K562 (cell line): ENCODE data around the gene ZNF473. TPM values are rescaled to one million over a fixed set of nuclear protein-coding genes. Genes with fewer than 3 reads are reported as not detected.

Experiments used
- ATF1 ChIP-seq, 2 experiments: fragments of 450-650 bp in 1 of 2; IDR thresholded peaks; 2 replicates each; pipeline ENCODE4 v1.6.1; 2016; ENCODE audit warnings: missing compliant biosample characterization in 1 of 2, missing genetic modification characterization in 1 of 2
- BRF1 ChIP-seq: IDR thresholded peaks from 3 replicates; pipeline ENCODE4 v1.6.1; 2011; ENCODE audit warnings: borderline replicate concordance, mild to moderate bottlenecking; ENCODE audit not compliant: insufficient read length; ENCODE audit errors: extremely low read depth
- CHD1 ChIP-seq: fragments of 200-600 bp; sonication (generic); IDR thresholded peaks from one replicate; pipeline ENCODE4 v1.6.1; 2012; ENCODE audit warnings: mild to moderate bottlenecking, moderate library complexity, low read length, inconsistent platforms
- DPF2 ChIP-seq: fragments of 450-650 bp; IDR thresholded peaks from 2 replicates; pipeline ENCODE4 v1.6.1; 2016
- ILF3 ChIP-seq: fragments of 450-650 bp; IDR thresholded peaks from 2 replicates; pipeline ENCODE4 v1.6.1; 2018; ENCODE audit warnings: antibody characterized with exemption, mild to moderate bottlenecking, moderate library complexity, borderline replicate concordance
- JUND ChIP-seq, 2 experiments: IDR thresholded peaks; 2 replicates in 1 of 2; 3 replicates in 1 of 2; pipeline ENCODE4 v1.6.1; 2011; ENCODE audit warnings: borderline replicate concordance in 2 of 2, low read depth in 2 of 2, low read length in 2 of 2, improper control_type of control experiment in 1 of 2, missing biosample characterization in 1 of 2, missing genetic modification characterization in 1 of 2, missing genetic modification reagents in 1 of 2
- KLF10 ChIP-seq: fragments of 250-450 bp; sonication (Bioruptor Pico); IDR thresholded peaks from 2 replicates; pipeline ENCODE4 v1.6.1; 2021; ENCODE audit warnings: matching md5 sums
- POLR2AphosphoS2 ChIP-seq: IDR thresholded peaks from 2 replicates; pipeline ENCODE4 v1.6.1; 2012; ENCODE audit warnings: low read length, improper control_type of control experiment
- POU5F1 ChIP-seq: fragments of 150-350 bp; IDR thresholded peaks from 2 replicates; pipeline ENCODE4 v1.6.1; 2014; ENCODE audit warnings: borderline replicate concordance, low read length, low read depth, mild to moderate bottlenecking; ENCODE audit not compliant: partially characterized antibody
- RAD21 ChIP-seq, 2 experiments: fragments of 250-450 bp in 1 of 2; fragments of 450-650 bp in 1 of 2; sonication (Bioruptor Pico) in 1 of 2; formaldehyde crosslinking in 1 of 2; IDR thresholded peaks in 1 of 2; conservative IDR thresholded peaks in 1 of 2; 2 replicates each; pipeline versions ENCODE4 v1.4.0 to v1.8.0; 2020 to 2022; ENCODE audit warnings: mild to moderate bottlenecking in 2 of 2, moderate library complexity in 1 of 2
- RBM17 ChIP-seq: fragments of 200-400 bp; formaldehyde crosslinking; IDR thresholded peaks from 2 replicates; pipeline ENCODE4 v1.6.1; 2017; ENCODE audit warnings: low read depth, mild to moderate bottlenecking, low read length, borderline replicate concordance
- TBP ChIP-seq: optimal IDR thresholded peaks from 2 replicates; pipeline ENCODE3; 2011; ENCODE audit warnings: low read depth, low read length, improper control_type of control experiment
- ZNF232 ChIP-seq: sonication (generic); formaldehyde crosslinking; IDR thresholded peaks from 2 replicates; pipeline ENCODE4 v1.8.0; 2022; ENCODE audit warnings: mild to moderate bottlenecking, missing genetic modification reagents
- polyA plus RNA-seq, 8 experiments: library from polyadenylated mRNA; depleted of rRNA in 4 of 8; stranded (reverse) in 5 of 8; unstranded in 3 of 8; fragments of >200 nt; fragmentation: Nextera tagmentation in 2 of 8; fragmentation: Illumina TruSeq in 1 of 8; extraction: Ambion mirVana in 2 of 8; extraction: Trizol in 1 of 8; gene quantifications; 2 replicates each; pipeline versions ENCODE4 v1.2.1 to v1.2.3, GENCODE V29; 2011 to 2014; ENCODE audit warnings: inconsistent platforms in 1 of 8, missing spikeins in 1 of 8
- total RNA-seq, 7 experiments: library from RNA; depleted of rRNA in 6 of 7; stranded (reverse); fragments of >200 nt in 6 of 7; fragmentation: Illumina TruSeq in 2 of 7; extraction: Trizol in 2 of 7; gene quantifications; 2 replicates each; pipeline versions ENCODE4 v1.2.1 to v1.2.3, GENCODE V29; 2011 to 2021; ENCODE audit warnings: low replicate concordance in 1 of 7
- TF ChIP-seq, protein P1 (sequence below), 2 experiments: IDR thresholded peaks; 2 replicates each; pipeline ENCODE4 v1.6.1; 2011; ENCODE audit warnings: borderline replicate concordance in 1 of 2, control low read depth in 1 of 2, low read depth in 1 of 2, low read length in 1 of 2, mild to moderate bottlenecking in 1 of 2, mixed read lengths in 1 of 2, moderate library complexity in 1 of 2; ENCODE audit not compliant: insufficient read depth in 1 of 2, insufficient read length in 1 of 2, poor library complexity in 1 of 2, severe bottlenecking in 1 of 2; ENCODE audit errors: extremely low read depth in 1 of 2
- TF ChIP-seq, protein P2 (sequence below): sonication (generic); formaldehyde crosslinking; IDR thresholded peaks from 2 replicates; pipeline ENCODE4 v1.8.0; 2022; ENCODE audit warnings: mild to moderate bottlenecking, low read depth, missing genetic modification reagents
- TF ChIP-seq, protein P3 (sequence below): fragments of 450-650 bp; IDR thresholded peaks from 2 replicates; pipeline ENCODE4 v1.7.1; 2018; ENCODE audit warnings: mild to moderate bottlenecking, low read depth; ENCODE audit not compliant: partially characterized antibody
- TF ChIP-seq, protein P4 (sequence below): fragments of 250-450 bp; sonication (Bioruptor Pico); IDR thresholded peaks from 2 replicates; pipeline ENCODE4 v1.5.0; 2022; ENCODE audit warnings: mild to moderate bottlenecking

The ZNF473 gene
- total and polyA plus RNA-seq, 9 of the 15 experiments (the other 6 are each of a cell fraction or from before 2014, with no cell fraction given), result 8.2 to 34.0 (median 28.5) TPM

DNA sequence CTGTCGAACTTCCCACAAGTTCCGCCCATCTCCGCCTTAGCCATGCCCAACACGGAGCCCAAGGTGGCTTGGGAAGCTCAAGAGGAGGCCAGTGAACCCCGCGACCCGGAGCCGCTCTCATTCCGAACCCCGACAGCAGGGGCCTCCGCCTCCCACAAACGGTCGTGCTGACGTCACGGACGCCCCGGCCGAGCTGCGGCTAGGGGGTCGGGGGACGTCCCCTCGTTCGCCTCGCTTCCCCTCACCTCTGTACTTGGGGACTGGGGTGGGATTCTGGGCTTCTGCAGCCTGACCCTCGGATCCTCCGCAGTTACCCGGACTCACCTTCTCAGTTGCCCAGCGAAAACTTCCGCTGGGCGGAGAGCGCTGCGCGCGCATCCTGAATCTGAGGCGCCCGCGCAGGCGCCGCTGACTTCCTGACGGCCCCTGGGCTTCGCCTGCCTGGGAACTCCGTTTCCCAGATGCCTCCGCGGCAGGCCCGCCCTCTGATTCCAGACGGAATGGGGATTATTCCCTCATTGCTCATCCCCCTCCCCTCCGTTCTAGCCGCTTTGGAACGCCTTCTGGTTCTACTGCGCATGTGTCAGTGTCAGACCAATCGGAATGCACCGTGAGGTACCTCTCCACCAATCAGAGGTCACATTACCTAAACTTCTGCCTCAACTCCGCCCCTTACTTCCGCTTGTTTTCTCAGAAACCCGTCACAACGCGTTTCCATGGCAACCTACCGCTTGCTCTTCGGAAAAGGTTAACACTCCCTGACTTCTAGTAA is 597 bp upstream of the ZNF473 start, which contains the start of gene VRK3 (continued):
- TF ChIP-seq, protein P1, sequence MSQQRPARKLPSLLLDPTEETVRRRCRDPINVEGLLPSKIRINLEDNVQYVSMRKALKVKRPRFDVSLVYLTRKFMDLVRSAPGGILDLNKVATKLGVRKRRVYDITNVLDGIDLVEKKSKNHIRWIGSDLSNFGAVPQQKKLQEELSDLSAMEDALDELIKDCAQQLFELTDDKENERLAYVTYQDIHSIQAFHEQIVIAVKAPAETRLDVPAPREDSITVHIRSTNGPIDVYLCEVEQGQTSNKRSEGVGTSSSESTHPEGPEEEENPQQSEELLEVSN (IDR thresholded peaks at IDR 0.05; ENCODE audit: borderline replicate concordance in 1 of 2, extremely low read depth in 1 of 2, insufficient read depth in 1 of 2, insufficient read length in 1 of 2, low read depth in 1 of 2, low read length in 1 of 2, poor library complexity in 1 of 2, severe bottlenecking in 1 of 2), result no peak
- peak; percentile 55; the same call in 1 of the 2 replicates for TF ChIP-seq ATF1 (CRISPR knock-in tag; IDR thresholded peaks at IDR 0.05)
- peak; percentile 96 for TF ChIP-seq ATF1 (tag; IDR thresholded peaks at IDR 0.05)
- TF ChIP-seq ILF3, result no peak
- TF ChIP-seq DPF2, result peak; percentile 17; the same call in 1 of the 2 replicates
- no peak for TF ChIP-seq KLF10 (CRISPR knock-in tag)
- TF ChIP-seq, protein P2, sequence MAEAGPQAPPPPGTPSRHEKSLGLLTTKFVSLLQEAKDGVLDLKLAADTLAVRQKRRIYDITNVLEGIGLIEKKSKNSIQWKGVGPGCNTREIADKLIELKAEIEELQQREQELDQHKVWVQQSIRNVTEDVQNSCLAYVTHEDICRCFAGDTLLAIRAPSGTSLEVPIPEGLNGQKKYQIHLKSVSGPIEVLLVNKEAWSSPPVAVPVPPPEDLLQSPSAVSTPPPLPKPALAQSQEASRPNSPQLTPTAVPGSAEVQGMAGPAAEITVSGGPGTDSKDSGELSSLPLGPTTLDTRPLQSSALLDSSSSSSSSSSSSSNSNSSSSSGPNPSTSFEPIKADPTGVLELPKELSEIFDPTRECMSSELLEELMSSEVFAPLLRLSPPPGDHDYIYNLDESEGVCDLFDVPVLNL, result no peak
- peak; percentile 57; the same call in 1 of the 2 replicates for TF ChIP-seq JUND (IDR thresholded peaks at IDR 0.05; ENCODE audit: borderline replicate concordance, low read depth, low read length)
- no peak; the same call in 2 of the 3 replicates for TF ChIP-seq JUND (tag; IDR thresholded peaks at IDR 0.05; ENCODE audit: borderline replicate concordance, low read depth, low read length)
- TF ChIP-seq BRF1, result no peak
- TF ChIP-seq POLR2AphosphoS2, result peak; percentile 47; the same call in 1 of the 2 replicates
- TF ChIP-seq POU5F1, result peak; percentile 57
- TF ChIP-seq TBP, result peak; percentile 38
- TF ChIP-seq, protein P3, sequence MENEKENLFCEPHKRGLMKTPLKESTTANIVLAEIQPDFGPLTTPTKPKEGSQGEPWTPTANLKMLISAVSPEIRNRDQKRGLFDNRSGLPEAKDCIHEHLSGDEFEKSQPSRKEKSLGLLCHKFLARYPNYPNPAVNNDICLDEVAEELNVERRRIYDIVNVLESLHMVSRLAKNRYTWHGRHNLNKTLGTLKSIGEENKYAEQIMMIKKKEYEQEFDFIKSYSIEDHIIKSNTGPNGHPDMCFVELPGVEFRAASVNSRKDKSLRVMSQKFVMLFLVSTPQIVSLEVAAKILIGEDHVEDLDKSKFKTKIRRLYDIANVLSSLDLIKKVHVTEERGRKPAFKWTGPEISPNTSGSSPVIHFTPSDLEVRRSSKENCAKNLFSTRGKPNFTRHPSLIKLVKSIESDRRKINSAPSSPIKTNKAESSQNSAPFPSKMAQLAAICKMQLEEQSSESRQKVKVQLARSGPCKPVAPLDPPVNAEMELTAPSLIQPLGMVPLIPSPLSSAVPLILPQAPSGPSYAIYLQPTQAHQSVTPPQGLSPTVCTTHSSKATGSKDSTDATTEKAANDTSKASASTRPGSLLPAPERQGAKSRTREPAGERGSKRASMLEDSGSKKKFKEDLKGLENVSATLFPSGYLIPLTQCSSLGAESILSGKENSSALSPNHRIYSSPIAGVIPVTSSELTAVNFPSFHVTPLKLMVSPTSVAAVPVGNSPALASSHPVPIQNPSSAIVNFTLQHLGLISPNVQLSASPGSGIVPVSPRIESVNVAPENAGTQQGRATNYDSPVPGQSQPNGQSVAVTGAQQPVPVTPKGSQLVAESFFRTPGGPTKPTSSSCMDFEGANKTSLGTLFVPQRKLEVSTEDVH, result no peak
- TF ChIP-seq, protein P4, sequence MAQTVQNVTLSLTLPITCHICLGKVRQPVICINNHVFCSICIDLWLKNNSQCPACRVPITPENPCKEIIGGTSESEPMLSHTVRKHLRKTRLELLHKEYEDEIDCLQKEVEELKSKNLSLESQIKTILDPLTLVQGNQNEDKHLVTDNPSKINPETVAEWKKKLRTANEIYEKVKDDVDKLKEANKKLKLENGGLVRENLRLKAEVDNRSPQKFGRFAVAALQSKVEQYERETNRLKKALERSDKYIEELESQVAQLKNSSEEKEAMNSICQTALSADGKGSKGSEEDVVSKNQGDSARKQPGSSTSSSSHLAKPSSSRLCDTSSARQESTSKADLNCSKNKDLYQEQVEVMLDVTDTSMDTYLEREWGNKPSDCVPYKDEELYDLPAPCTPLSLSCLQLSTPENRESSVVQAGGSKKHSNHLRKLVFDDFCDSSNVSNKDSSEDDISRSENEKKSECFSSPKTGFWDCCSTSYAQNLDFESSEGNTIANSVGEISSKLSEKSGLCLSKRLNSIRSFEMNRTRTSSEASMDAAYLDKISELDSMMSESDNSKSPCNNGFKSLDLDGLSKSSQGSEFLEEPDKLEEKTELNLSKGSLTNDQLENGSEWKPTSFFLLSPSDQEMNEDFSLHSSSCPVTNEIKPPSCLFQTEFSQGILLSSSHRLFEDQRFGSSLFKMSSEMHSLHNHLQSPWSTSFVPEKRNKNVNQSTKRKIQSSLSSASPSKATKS, result no peak
- TF ChIP-seq RAD21 (CRISPR knock-in tag; conservative IDR thresholded peaks at IDR 0.05 in 1 of 2, IDR thresholded peaks at IDR 0.05 in 1 of 2), result 0 out of 4 replicates have a peak, but pooled peaks of 1 of the 2 experiments have one; percentile 15
- TF ChIP-seq RBM17, result no peak
- TF ChIP-seq CHD1, result no peak
- TF ChIP-seq ZNF232 (CRISPR knock-in tag), result no peak
